Measurements from ENCODE around the gene CFAP74.

The CFAP74 gene

GRCh38 chr1:2003541-2004131 is at the start of gene CFAP74:
Gene CFAP74, minus strand, starts transcription at chr1:2003786. Its CDS starts 12,830 bp downstream, at chr1:1990956.
- DNase-seq: no peak

GRCh38 chr1:2053217-2053616 is 49.6 kb upstream of the CFAP74 start:
- DNase-seq: no peak

- no peak for DNase-seq
Measured at GRCh38 chr1:2052756-2053155, 49.2 kb upstream of the CFAP74 start.

- DNase-seq: no peak
Measured at GRCh38 chr1:2052054-2052679, 48.6 kb upstream of the CFAP74 start.

GRCh38 chr1:2050793-2051682 is 47.5 kb upstream of the CFAP74 start:
- DNase-seq: no peak

- DNase-seq: no peak
Measured at GRCh38 chr1:2050461-2050792, 46.8 kb upstream of the CFAP74 start.

GRCh38 chr1:2049718-2050431 is 46.3 kb upstream of the CFAP74 start, which contains the start of gene PRKCZ:
Gene PRKCZ, plus strand, starts transcription at chr1:2050411. Its CDS starts 220 bp downstream, at chr1:2050631.
- peak; percentile 10 for DNase-seq

- DNase-seq: no peak
Measured at GRCh38 chr1:2049225-2049717, 45.7 kb upstream of the CFAP74 start.

GRCh38 chr1:2047749-2048729 is 44.5 kb upstream of the CFAP74 start:
- DNase-seq: no peak

GRCh38 chr1:2046953-2047748 is 43.6 kb upstream of the CFAP74 start:
- no peak for DNase-seq

GRCh38 chr1:2046174-2046917 is 42.8 kb upstream of the CFAP74 start:
- peak; percentile 30 for DNase-seq

GRCh38 chr1:2045468-2046173 is 42.0 kb upstream of the CFAP74 start:
- no peak for DNase-seq

- peak; percentile 46 for DNase-seq
Measured at GRCh38 chr1:2044510-2045319, 41.1 kb upstream of the CFAP74 start.

- DNase-seq: no peak
Measured at GRCh38 chr1:2043886-2044285, 40.3 kb upstream of the CFAP74 start.

- DNase-seq: no peak
Measured at GRCh38 chr1:2042830-2043773, 39.5 kb upstream of the CFAP74 start.

- DNase-seq: no peak
Measured at GRCh38 chr1:2041887-2042286, 38.3 kb upstream of the CFAP74 start.

GRCh38 chr1:2041305-2041704 is 37.7 kb upstream of the CFAP74 start:
- DNase-seq: no peak
